DOHH2 (cell line): ENCODE data around the gene ARIH2.

Source experiments
- CTCF ChIP-seq: fragments of 200-600 bp; sonication (generic); IDR thresholded peaks from one replicate; pipeline ENCODE4 v1.5.1; 2014; ENCODE audit warnings: antibody characterized with exemption, mild to moderate bottlenecking, low read depth, low read length; ENCODE audit not compliant: poor library complexity, severe bottlenecking
- EZH2phosphoT487 ChIP-seq: fragments of 200-600 bp; sonication (generic); IDR thresholded peaks from 2 replicates; pipeline ENCODE4 v1.6.1; 2017; ENCODE audit warnings: borderline replicate concordance, mild to moderate bottlenecking, antibody characterized with exemption, low read length, moderate library complexity, mixed read lengths

- no peak for TF ChIP-seq CTCF
- no peak for TF ChIP-seq EZH2phosphoT487
These were observed 61.7 kb downstream of the ARIH2 start for GRCh38 chr3:48980295-48980694.
